ENCODE data around the gene LCE7A.

LCE7A gene, protein sequence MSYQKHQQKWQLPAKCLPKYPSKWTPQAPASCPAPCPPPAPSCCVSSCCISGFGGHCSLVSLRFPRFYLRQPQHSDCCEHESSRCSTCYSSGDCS

GRCh38 chr1:152859696-152860095 is at the start of gene LCE7A:
LCE7A (plus strand) TSS chr1:152859996; CDS start chr1:152860698, 702 bp downstream.
- no peak for DNase-seq (ENCODE audit: low spot score)

GRCh38 chr1:152811050-152811449 is 48.7 kb upstream of the LCE7A start:
- no peak for DNase-seq (ENCODE audit: low spot score)

GRCh38 chr1:152811671-152812070 is 48.1 kb upstream of the LCE7A start, which contains the start of gene LCE1B:
LCE1B (plus strand) TSS chr1:152811971; CDS start chr1:152812447, 476 bp downstream.
- no peak for DNase-seq (ENCODE audit: low spot score)

- DNase-seq (ENCODE audit: low spot score), result no peak
Observed at GRCh38 chr1:152817309-152817708, 42.5 kb upstream of the LCE7A start.

DNA sequence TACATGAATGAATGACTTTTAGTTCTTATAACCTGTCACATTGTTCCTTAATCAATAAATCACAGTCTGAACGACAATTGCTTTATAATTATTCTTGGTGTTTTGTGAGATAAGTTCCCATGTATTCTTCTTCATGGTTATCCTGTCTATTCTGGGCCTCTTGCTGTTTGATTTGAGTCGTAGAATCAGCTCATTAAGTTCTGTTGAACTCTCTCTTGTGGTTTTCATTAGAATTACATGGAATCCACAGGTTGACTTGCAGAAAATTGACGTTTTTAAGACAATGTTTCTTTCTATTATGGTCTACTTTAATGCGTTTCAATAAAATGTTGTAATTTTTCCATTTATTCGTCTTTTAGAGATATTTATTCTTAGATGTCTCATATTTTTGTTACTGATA is 36.5 kb upstream of the LCE7A start:
- peak; percentile 70 for DNase-seq (ENCODE audit: low spot score)

DNA sequence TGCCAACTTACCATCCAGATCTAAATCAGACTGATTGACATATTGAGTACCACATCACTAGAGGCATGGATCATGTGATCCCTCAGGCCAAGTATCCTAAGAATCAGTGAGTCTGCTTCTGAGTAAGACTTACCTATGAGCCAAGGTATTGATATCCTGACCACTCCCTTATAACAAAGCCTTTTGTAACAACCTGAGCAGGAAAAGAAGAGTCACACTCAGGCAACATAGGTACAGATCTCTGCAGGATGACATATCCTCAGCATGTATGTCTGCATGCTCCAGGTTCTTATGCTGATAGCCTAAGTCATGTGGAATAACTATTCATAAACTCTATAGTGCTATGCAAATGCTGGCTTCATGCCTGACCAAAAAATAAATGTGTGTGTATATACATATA is 34.8 kb upstream of the LCE7A start:
- DNase-seq (ENCODE audit: low spot score), result no peak

- DNase-seq (ENCODE audit: low spot score), result no peak
Observed at GRCh38 chr1:152827173-152827572, 32.6 kb upstream of the LCE7A start, which contains the start of gene LCE1A. LCE1A (plus strand) TSS chr1:152827473; CDS start chr1:152827473, 0 bp downstream.

- no peak for DNase-seq (ENCODE audit: low spot score)
Observed at GRCh38 chr1:152836870-152837269, 22.9 kb upstream of the LCE7A start.

DNA sequence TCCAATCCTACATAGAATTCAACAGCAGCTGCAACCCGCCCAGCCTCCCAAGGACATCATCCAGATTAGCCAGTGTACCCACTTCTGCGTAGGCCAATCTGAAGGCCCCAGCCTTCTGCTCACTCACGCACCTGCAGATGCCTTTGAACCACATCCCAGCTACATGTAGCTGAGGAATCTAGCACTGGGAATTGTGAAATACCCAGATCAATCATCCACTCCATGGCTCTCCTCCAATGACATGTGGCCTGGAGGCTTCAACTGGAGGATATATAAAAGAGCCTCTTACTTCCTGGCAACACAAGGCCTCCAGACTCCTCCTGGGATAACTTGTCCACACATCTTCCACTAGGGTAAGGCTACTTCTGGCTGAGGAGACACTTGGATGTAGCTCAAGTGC is 17.2 kb upstream of the LCE7A start, which contains the start of gene LCE6A:
LCE6A (plus strand) TSS at position 301 of the 400 bp plus-strand sequence. CDS start 665 bp downstream, outside the sequence.
- no peak for DNase-seq (ENCODE audit: low spot score)

DNA sequence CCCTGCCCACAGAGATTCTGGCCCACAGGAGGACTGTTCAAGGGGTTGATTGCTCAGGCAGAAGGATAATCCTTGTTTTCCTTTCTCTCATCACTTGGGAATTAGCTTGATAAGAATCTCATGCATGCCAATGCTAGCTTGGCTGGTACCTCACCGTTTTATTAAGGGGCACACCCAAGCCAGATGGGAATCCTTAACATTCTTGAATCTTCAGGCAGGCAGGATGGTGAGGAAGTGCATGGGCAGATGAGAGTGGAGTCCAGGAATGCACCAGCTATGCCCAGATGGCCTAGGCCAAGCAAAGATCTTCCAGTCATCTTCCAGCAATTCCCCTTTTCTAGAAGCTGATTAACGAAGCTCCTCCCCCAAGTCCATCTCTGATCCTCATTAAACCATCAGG is 4.1 kb upstream of the LCE7A start:
- DNase-seq (ENCODE audit: low spot score), result no peak

- no peak for DNase-seq (ENCODE audit: low spot score)
Observed at GRCh38 chr1:152858062-152858461, 1.7 kb upstream of the LCE7A start.

DNA sequence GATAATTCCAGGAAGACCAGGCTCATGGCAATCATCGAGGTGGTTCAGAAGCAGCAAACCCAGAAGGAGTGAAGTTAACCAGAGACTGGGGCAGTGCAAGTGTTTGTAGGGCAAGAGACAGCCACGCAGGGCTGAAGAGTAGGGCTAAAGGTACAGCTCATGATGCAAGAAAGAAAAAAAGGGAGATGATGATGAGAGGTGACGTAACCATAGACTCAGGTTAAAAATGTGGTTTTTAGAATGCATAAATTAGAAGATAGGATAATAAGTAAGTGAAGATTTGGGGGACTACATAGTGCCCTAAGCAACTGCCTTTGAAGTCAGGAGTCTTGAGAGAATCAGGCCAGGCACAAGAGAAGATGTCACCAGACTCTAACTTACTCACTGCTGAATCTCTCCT is 333 bp downstream of the LCE7A start:
- no peak for DNase-seq (ENCODE audit: low spot score)

- DNase-seq (ENCODE audit: low spot score), result no peak
Observed at GRCh38 chr1:152861374-152861773, 1.6 kb downstream of the LCE7A start.

GRCh38 chr1:152864443-152864842 is 4.6 kb downstream of the LCE7A start:
- DNase-seq (ENCODE audit: low spot score), result no peak

- DNase-seq (ENCODE audit: low spot score), result no peak
Observed at GRCh38 chr1:152866321-152866720, 6.5 kb downstream of the LCE7A start.

- DNase-seq (ENCODE audit: low spot score), result peak; percentile 77
Observed at GRCh38 chr1:152869808-152870419, 10.1 kb downstream of the LCE7A start.

- DNase-seq (ENCODE audit: low spot score), result peak; percentile 58
Observed at GRCh38 chr1:152870831-152871730, 11.3 kb downstream of the LCE7A start.

GRCh38 chr1:152871731-152872126 is 11.9 kb downstream of the LCE7A start:
- no peak for DNase-seq (ENCODE audit: low spot score)

DNA sequence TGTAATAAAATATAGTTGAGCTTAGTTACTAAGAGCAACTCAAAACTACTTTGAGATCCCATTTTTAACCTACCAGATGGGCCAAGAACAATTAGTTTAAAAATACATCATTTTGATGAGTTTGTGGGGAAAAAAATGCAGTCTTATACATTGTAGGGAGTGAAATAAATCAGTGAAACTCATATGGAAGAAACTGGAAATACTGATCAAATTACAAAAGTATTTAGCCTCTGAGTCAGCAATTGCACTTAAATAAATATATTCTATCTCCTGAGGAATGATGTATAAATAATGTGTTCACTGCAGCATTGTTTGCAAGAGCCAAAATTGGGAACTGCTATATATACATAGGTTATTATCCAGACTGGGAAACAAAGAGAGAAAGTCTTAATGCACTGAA is 13.7 kb downstream of the LCE7A start:
- DNase-seq (ENCODE audit: low spot score), result no peak

- DNase-seq (ENCODE audit: low spot score), result no peak
Observed at GRCh38 chr1:152876827-152877226, 17.0 kb downstream of the LCE7A start.

GRCh38 chr1:152878042-152878441 is 18.2 kb downstream of the LCE7A start, which contains the start of gene SMCP:
SMCP (plus strand) TSS chr1:152878322; CDS start chr1:152884423, 6,101 bp downstream.
- peak; percentile 56 for DNase-seq (ENCODE audit: low spot score)

- DNase-seq (ENCODE audit: low spot score), result no peak
Observed at GRCh38 chr1:152879559-152880198, 19.9 kb downstream of the LCE7A start.

Data from NAMALWA (cell line).